WTC11 (cell line): Measurements from ENCODE around the gene AMBRA1.
"Not testable (repeated sequence)": the region's sequence is repeated elsewhere in the genome, so short reads cannot be mapped to it uniquely, and the experiment has no call there.

ENCODE experiments used
- CTCF ChIP-seq: fragments of 200-600 bp; IDR thresholded peaks from 2 replicates; pipeline ENCODE4 v1.8.0; 2022; ENCODE audit warnings: antibody characterized with exemption
- ZNF281 ChIP-seq: sonication (generic); formaldehyde crosslinking; IDR thresholded peaks from 2 replicates; pipeline ENCODE4 v1.8.0; 2023; ENCODE audit warnings: mild to moderate bottlenecking, missing genetic modification reagents

GRCh38 chr11:46379482-46380293, 214.1 kb downstream of the AMBRA1 start:
- TF ChIP-seq CTCF, ZNF281: not testable (repeated sequence)
